SK-N-MC (cell line): ENCODE data around the gene SMTNL1.

ENCODE experiments used
- DNase-seq: peaks from one replicate; pipeline ENCODE4 v3.0.0-alpha.2; 2011; ENCODE audit warnings: low read depth, low spot score
- H3K27ac ChIP-seq: fragments of 200-600 bp; sonication (generic); 2 replicates; pipeline ENCODE4 v1.5.1; 2016; ENCODE audit warnings: mixed run types
- H3K36me3 ChIP-seq: fragments of 200-600 bp; sonication (generic); 2 replicates; pipeline ENCODE4 v1.6.1; 2017; ENCODE audit warnings: antibody characterized with exemption, low read length, mixed read lengths; ENCODE audit not compliant: insufficient read depth
- H3K4me3 ChIP-seq: fragments of 200-600 bp; sonication (generic); 2 replicates; pipeline ENCODE4 v1.5.1; 2016
- H3K9ac ChIP-seq: fragments of 200-600 bp; sonication (generic); 2 replicates; pipeline ENCODE4 v1.8.0; 2017; ENCODE audit warnings: mixed run types, mixed read lengths; ENCODE audit not compliant: insufficient read length
- H3K9me3 ChIP-seq: fragments of 200-600 bp; sonication (generic); 2 replicates; pipeline ENCODE4 v1.6.1; 2017; ENCODE audit warnings: low read depth, mild to moderate bottlenecking, antibody characterized with exemption, low read length, moderate library complexity, mixed read lengths
- EZH2 ChIP-seq: fragments of 200-600 bp; sonication (generic); IDR thresholded peaks from one replicate; pipeline ENCODE4 v1.6.1; 2017; ENCODE audit warnings: antibody characterized with exemption
- FOXP2 ChIP-seq: optimal IDR thresholded peaks from 2 replicates; pipeline ENCODE3; 2011; ENCODE audit warnings: mild to moderate bottlenecking, moderate library complexity; ENCODE audit not compliant: insufficient read depth; ENCODE audit errors: extremely low read length, control extremely low read depth
- POLR2AphosphoS5 ChIP-seq: IDR thresholded peaks from 2 replicates; pipeline ENCODE4 v1.6.1; 2012; ENCODE audit warnings: mild to moderate bottlenecking, low read depth, low read length, borderline replicate concordance

Gene SMTNL1

GRCh38 chr11:57574061-57574460, 36.7 kb downstream of the SMTNL1 start:
- Histone ChIP-seq H3K9me3 (no peaks in the 10 kb centered on the region), H3K36me3 (no peaks in the 10 kb centered on the region), H3K9ac (no peak overlapping the region), H3K27ac (no peak overlapping the region), H3K4me3 (no peak overlapping the region)
- TF ChIP-seq FOXP2 (no peak), POLR2AphosphoS5 (no peak), EZH2 (no peak)
- DNase-seq = no peak

- Histone ChIP-seq H3K4me3 (no peak overlapping the region), H3K36me3 (no peaks in the 10 kb centered on the region), H3K9ac (no peak overlapping the region), H3K9me3 (no peaks in the 10 kb centered on the region), H3K27ac (no peak overlapping the region)
- DNase-seq = no peak
- TF ChIP-seq POLR2AphosphoS5 (no peak), FOXP2 (no peak)
Observed at GRCh38 chr11:57584341-57584740, 46.9 kb downstream of the SMTNL1 start.

DNA sequence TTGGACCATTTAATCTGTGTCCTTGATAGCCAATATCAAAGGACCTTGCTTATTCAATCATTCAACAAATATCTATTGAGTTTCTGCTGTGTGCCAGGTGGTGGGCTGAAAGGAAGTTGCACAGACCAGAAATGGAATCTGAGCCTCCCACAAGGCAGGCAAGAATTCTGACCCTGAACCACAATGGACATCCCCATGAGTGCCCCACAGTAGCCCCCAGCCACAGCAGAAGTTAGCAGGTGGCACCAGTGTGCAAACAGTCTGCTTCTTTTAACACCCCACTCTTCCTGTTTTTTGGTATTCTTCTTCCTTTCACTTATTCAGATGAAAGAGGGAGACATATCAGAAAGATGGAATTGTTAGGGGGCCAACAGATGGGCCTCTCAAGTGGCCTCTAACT, 47.9 kb downstream of the SMTNL1 start:
- DNase-seq = no peak
- Histone ChIP-seq H3K9ac (no peak overlapping the region), H3K27ac (no peak overlapping the region), H3K9me3 (no peaks in the 10 kb centered on the region), H3K36me3 (no peaks in the 10 kb centered on the region), H3K4me3 (no peak overlapping the region)
- TF ChIP-seq POLR2AphosphoS5 (no peak), FOXP2 (no peak), EZH2 (no peak)

DNA sequence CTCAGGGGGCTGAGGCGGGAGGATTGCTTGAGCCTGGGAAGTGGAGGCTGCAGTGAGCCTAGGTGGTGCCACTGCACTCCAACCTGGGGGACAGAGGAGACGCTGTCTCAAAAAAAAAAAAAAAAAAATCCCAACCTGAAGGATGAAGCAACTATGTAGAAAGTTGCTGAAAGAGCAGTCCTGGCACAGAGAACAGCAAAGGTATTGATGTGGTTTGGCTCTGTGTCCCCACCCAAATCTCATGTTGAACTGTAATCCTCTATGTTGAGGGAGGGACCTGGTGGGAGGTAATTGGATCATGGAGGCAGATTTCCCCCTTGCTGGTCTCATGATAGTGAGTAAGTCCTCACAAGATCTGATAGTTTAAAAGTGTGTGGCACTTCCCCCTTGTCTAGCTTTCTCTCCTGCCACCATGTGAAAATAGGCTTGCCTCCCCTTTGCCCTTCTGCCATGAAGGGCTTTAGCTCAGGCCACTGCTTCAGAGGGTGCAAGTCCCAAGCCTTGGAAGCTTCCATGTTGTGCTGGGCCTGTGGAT, 49.4 kb downstream of the SMTNL1 start:
- no peak overlapping the region for H3K4me3 ChIP-seq
- H3K36me3 ChIP-seq = no peaks in the 10 kb centered on the region
- no peak overlapping the region for H3K27ac ChIP-seq
- no peaks in the 10 kb centered on the region for H3K9me3 ChIP-seq
- TF ChIP-seq POLR2AphosphoS5 (no peak), FOXP2 (no peak), EZH2 (no peak)
- DNase-seq = no peak
- H3K9ac ChIP-seq = no peak overlapping the region

DNA sequence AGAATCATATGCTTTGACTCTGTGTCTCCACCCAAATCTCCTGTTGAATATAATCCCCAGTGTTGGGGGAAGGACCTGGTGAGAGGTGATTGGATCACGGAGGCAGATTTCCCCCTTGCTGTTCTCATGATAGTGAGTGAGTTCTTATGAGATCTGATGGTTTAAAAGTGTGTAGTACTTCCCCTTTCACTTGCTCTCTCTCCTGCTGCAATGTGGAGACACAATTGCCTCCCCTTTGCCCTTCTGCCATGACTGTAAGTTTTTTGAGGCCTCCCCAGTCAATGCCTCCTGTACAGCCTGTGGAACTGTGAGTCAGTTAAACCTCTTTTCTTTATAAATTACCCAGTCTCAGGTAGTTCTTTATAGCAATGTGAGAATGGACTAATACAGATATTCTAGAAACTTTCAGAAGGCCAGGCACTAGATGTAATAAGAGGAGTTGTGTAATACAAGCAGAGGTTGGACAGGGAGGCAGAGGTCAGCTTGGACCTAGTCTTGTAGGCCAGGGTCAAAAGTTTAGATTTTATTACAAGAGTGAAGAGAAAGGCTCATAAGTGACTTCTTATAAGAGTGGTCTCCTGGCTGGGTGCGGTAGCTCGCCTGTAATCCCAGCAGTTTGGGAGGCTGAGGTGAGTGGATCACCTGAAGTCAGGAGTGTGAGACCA, 50.8 kb downstream of the SMTNL1 start:
- no peak overlapping the region for H3K9ac ChIP-seq
- DNase-seq = no peak
- H3K4me3 ChIP-seq = no peak overlapping the region
- TF ChIP-seq POLR2AphosphoS5 = no peak
- no peaks in the 10 kb centered on the region for H3K9me3 ChIP-seq
- no peak overlapping the region for H3K27ac ChIP-seq
- H3K36me3 ChIP-seq = no peaks in the 10 kb centered on the region

DNA sequence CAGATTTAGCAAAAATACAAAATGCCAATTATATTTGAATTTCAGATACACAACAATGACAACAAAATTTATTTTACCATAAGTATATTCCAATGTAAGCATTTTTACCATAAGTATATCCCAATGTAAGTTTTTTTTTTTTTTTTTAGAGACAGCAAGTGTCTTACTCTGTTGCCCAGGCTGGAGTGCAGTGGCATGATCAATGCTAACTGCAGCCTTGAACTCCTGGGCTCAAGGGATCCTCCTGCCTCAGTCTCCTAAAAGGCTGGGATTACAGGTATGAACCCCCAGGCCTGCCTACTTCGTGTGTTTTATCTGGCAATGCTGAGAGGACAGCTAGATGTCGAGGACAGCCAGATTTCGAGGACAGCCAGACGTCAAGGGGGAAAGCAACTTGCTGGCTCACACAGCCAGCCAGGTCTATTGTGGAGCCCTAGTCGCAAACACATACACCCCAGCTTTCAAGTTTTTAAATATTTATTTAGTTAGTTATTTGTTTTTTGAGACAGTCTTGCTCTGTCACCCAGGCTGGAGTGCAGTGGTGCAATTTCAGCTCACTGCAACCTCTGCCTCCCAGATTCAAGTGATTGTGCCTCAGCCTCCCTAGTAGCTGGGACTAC, 59.0 kb downstream of the SMTNL1 start:
- no peak overlapping the region for H3K4me3 ChIP-seq
- H3K27ac ChIP-seq = no peak overlapping the region
- no peak overlapping the region for H3K9ac ChIP-seq
- no peaks in the 10 kb centered on the region for H3K36me3 ChIP-seq
- TF ChIP-seq EZH2 = no peak
- TF ChIP-seq FOXP2 = no peak
- DNase-seq = no peak
- H3K9me3 ChIP-seq = no peaks in the 10 kb centered on the region

GRCh38 chr11:57597461-57597915, 60.1 kb downstream of the SMTNL1 start, which contains the start of gene SERPING1:
SERPING1 (plus strand) TSS chr11:57597685; CDS start chr11:57598271, 586 bp downstream.
- peak within 1 kb of the TSS; percentile 66 for H3K9ac ChIP-seq
- peak within 1 kb of the TSS; percentile 87 for H3K4me3 ChIP-seq
- TF ChIP-seq FOXP2 (no peak), EZH2 (no peak), POLR2AphosphoS5 (no peak)
- no peak for DNase-seq
- no peaks in the 10 kb centered on the region for H3K9me3 ChIP-seq
- H3K36me3 ChIP-seq = no peaks in the 10 kb centered on the region
- H3K27ac ChIP-seq = no peak within 1 kb of the TSS

GRCh38 chr11:57597916-57598830, 60.8 kb downstream of the SMTNL1 start:
- Histone ChIP-seq H3K4me3 (peak overlapping the region; percentile 87), H3K9ac (peak overlapping the region; percentile 66), H3K27ac (no peak overlapping the region), H3K9me3 (no peaks in the 10 kb centered on the region), H3K36me3 (no peaks in the 10 kb centered on the region)
- peak; percentile 56 for TF ChIP-seq POLR2AphosphoS5
- no peak for TF ChIP-seq EZH2
- no peak for DNase-seq

- Histone ChIP-seq H3K27ac (no peak overlapping the region), H3K9ac (no peak overlapping the region), H3K36me3 (no peaks in the 10 kb centered on the region), H3K4me3 (peak overlapping the region; percentile 87), H3K9me3 (no peaks in the 10 kb centered on the region)
- TF ChIP-seq EZH2 (no peak), FOXP2 (no peak), POLR2AphosphoS5 (no peak)
- DNase-seq = no peak
Observed at GRCh38 chr11:57598831-57599155, 61.4 kb downstream of the SMTNL1 start.
